GM21723 (cell line): ENCODE results near the gene HSF2.
"Not testable (repeated sequence)": the region's sequence is repeated elsewhere in the genome, so short reads cannot be mapped to it uniquely, and the experiment has no call there.

ENCODE experiments used
- ATAC-seq: cut with Tn5 transposase; IDR thresholded peaks from one replicate; pipeline ENCODE4 v1.9.1; 2021; ENCODE audit warnings: mild to moderate bottlenecking, moderate library complexity; ENCODE audit not compliant: unreplicated experiment

The HSF2 gene

GRCh38 chr6:122449069-122449468 is 49.6 kb downstream of the HSF2 start:
- ATAC-seq: no peak

- ATAC-seq: no peak
Measured at GRCh38 chr6:122452509-122452908, 53.1 kb downstream of the HSF2 start.

GRCh38 chr6:122454673-122455072 is 55.2 kb downstream of the HSF2 start:
- ATAC-seq: no peak

GRCh38 chr6:122455116-122455515 is 55.7 kb downstream of the HSF2 start:
- not testable (repeated sequence) for ATAC-seq

DNA sequence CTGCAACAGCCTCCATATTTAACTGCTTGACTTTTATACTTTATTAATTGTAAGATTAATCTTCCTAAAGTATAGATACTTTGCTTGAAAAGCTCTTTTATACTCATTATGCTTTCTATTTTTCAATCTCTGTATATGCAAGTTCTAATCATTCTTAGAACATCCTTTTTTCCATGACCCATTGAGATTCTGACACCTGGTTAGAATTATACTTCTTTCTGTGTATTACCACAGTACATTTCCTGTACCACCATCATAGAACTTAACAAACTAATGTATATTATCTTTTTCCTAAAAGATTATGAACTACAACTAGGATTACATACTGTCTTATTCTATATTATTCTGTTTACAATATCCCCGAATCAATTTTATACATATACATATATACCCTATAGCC is 58.6 kb downstream of the HSF2 start:
- no peak for ATAC-seq

GRCh38 chr6:122459240-122459639 is 59.8 kb downstream of the HSF2 start:
- no peak for ATAC-seq

DNA sequence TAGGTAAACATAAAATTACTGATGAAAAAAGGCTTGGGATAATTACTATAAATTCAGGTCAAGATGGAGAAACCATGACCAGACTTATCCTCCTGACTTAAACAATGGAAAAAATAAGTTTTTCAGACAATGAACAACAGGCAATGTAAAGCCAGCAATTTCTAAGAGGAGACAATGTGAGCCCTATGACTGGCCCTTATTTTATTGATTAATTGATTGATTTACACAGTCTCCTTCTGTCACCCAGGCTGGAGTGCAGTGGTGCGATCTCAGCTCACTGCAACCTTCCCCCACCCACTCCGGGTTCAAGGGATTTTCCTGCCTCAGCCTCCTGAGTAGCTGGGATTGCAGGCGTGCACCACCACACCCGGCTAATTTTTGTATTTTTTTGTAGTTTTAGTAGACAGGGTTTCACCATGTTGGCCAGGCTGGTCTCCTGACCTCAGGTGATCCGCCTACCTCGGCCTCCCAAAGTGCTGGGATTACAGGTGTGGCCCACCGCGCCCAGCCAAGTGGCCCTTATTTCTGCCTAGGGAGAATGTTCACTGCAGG is 60.5 kb downstream of the HSF2 start:
- ATAC-seq: not testable (repeated sequence)

- no peak for ATAC-seq
Measured at GRCh38 chr6:122461885-122462284, 62.4 kb downstream of the HSF2 start.

GRCh38 chr6:122471107-122472021 is 71.9 kb downstream of the HSF2 start, which contains the start of gene SERINC1:
SERINC1 (minus strand) TSS chr6:122471807; CDS start chr6:122471737, 70 bp downstream.
- ATAC-seq: peak; percentile 100

GRCh38 chr6:122472022-122472340 is 72.5 kb downstream of the HSF2 start:
- ATAC-seq: peak; percentile 55

- ATAC-seq: no peak
Measured at GRCh38 chr6:122476131-122476530, 76.7 kb downstream of the HSF2 start.

GRCh38 chr6:122482750-122483080 is 83.3 kb downstream of the HSF2 start:
- no peak for ATAC-seq
